ENCODE data around the gene LEF1. TPM values are rescaled to one million over a fixed set of nuclear protein-coding genes. Genes with fewer than 3 reads are reported as not detected.

Gene LEF1
- total and polyA plus RNA-seq, 2 donors (not counting 1 experiment from before 2014, with no cell fraction given): 2.4 to 5.1 TPM

DNA sequence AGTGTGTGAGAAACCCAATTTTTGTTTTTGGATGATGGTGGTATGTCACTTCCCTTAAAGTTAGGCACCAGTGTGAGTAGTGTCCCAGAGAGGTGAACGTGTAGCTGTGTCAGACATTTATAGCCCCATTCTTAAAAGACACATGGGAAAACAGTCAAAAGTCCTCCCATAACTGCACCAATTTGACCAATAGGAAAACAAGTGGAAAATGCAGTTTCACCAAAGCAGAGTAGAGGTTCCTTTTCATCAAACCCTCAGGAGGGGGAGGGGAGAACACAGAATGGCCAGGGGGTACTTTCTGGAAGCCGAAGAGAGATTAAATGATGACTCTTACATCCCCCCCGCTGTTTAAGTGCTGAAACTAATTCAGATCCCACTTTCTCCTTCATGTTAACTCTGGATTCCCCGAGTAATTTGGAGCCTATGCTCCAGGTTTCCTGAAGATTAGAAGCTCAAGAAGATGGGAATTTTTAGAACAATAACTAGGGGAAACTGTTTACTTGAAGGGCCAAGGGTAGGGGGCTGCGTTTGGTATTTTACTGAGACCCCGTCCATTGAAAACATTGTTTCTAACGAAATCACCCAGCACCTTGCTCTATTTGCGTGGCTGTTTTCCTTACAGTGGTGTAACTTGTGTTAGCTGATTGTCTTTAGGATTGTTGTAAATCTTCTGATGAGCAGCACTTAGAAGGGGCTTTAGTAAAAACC is 2.1 kb upstream of the LEF1 start:
- DNase-seq (no peak), ATAC-seq (ENCODE audit: low read depth) (no peak)
- TF ChIP-seq, protein P1, sequence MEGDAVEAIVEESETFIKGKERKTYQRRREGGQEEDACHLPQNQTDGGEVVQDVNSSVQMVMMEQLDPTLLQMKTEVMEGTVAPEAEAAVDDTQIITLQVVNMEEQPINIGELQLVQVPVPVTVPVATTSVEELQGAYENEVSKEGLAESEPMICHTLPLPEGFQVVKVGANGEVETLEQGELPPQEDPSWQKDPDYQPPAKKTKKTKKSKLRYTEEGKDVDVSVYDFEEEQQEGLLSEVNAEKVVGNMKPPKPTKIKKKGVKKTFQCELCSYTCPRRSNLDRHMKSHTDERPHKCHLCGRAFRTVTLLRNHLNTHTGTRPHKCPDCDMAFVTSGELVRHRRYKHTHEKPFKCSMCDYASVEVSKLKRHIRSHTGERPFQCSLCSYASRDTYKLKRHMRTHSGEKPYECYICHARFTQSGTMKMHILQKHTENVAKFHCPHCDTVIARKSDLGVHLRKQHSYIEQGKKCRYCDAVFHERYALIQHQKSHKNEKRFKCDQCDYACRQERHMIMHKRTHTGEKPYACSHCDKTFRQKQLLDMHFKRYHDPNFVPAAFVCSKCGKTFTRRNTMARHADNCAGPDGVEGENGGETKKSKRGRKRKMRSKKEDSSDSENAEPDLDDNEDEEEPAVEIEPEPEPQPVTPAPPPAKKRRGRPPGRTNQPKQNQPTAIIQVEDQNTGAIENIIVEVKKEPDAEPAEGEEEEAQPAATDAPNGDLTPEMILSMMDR (IDR thresholded peaks at IDR 0.05): no peak
- peak; percentile 66 for TF ChIP-seq EZH2 (IDR thresholded peaks at IDR 0.05; ENCODE audit: borderline replicate concordance, insufficient read depth, low read depth, low read length, poor library complexity, severe bottlenecking)
- Histone ChIP-seq H3K4me3 (ENCODE audit: control extremely low read depth in 1 of 5, extremely low read depth in 1 of 5, insufficient read depth in 1 of 5, low read depth in 2 of 5, low read length in 4 of 5) (no peak overlapping the region), H3K79me2 (ENCODE audit: control insufficient read depth, insufficient read depth, low read length) (no peaks in the 10 kb centered on the region), H2AFZ (ENCODE audit: insufficient read depth, low read depth, low read length, poor library complexity, severe bottlenecking) (no peak overlapping the region), H3K9ac (ENCODE audit: low read length) (no peak overlapping the region), H4K20me1 (ENCODE audit: control insufficient read depth, insufficient read depth, low read length, poor library complexity, severe bottlenecking) (no peaks in the 10 kb centered on the region), H3K27ac (ENCODE audit: low read length in 2 of 2) (no peak overlapping the region), H3K4me1 (ENCODE audit: control insufficient read depth in 2 of 2, insufficient read depth in 2 of 2, low read length in 2 of 2) (peaks cover 48 to 51% of the 10 kb centered on the region in 2 donors), H3K36me3 (replicated peaks in 1 of 2; ENCODE audit: control extremely low read depth in 1 of 2, control insufficient read depth in 1 of 2, extremely low read depth in 1 of 2, insufficient read depth in 2 of 2, low read length in 1 of 2) (no peaks in the 10 kb centered on the region), H3K9me3 (ENCODE audit: control extremely low read depth in 1 of 3, control insufficient read depth in 2 of 3, insufficient read depth in 1 of 3, low read length in 2 of 3) (peaks cover 0 to 12% (median 0%) of the 10 kb centered on the region in 3 donors), H3K4me2 (replicated peaks; ENCODE audit: low read depth, low read length, poor library complexity, severe bottlenecking) (peak overlapping the region; percentile 80), H3K27me3 (replicated peaks in 1 of 4; ENCODE audit: control extremely low read depth in 1 of 4, control insufficient read depth in 3 of 4, insufficient read depth in 4 of 4, low read length in 3 of 4) (peaks cover 0 to 73% (median 41%) of the 10 kb centered on the region in 4 experiments)
- no peaks in the 10 kb centered on the region for H3K9me3 Mint-ChIP-seq (ENCODE audit: insufficient read depth)
- H3K27ac Mint-ChIP-seq: no peak overlapping the region
- peaks cover 48% of the 10 kb centered on the region for H3K4me1 Mint-ChIP-seq
- intact Hi-C loops (cut with micrococcal nuclease): no loop called here
- 0% methylated on average over 1 of the region's 8 CpGs for WGBS (ENCODE audit: insufficient coverage)
- H3K27me3 Mint-ChIP-seq: peaks cover 72% of the 10 kb centered on the region
- ChIA-PET CTCF (no interaction called here), POLR2A (no interaction called here)
- peak overlapping the region; percentile 73 for H3K4me3 Mint-ChIP-seq

DNA sequence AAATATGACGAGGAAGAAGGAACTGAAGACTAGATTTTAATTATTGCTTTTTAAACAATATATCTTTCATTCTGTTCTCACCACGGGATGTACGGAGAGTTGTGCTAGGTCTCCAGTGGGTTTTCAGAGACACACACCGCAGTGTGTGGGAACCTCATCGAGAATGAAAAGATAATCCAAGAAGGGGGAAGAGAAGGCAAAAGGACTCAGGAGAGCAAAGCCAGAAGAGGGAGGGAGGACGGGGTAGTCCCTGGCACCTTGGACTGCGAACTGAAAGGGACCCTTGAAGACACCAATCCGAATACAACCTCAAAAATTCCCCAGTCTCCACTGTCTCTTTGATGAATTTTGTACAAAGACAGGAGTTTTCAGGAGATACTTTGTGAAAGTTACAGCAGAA is 932 bp upstream of the LEF1 start:
- ATAC-seq (ENCODE audit: low read depth) (no peak), DNase-seq (peak; percentile 16)
- Histone ChIP-seq H4K20me1 (ENCODE audit: control insufficient read depth, insufficient read depth, low read length, poor library complexity, severe bottlenecking) (no peaks in the 10 kb centered on the region), H3K9me3 (ENCODE audit: control extremely low read depth in 1 of 3, control insufficient read depth in 2 of 3, insufficient read depth in 1 of 3, low read length in 2 of 3) (peaks cover 0 to 12% (median 0%) of the 10 kb centered on the region in 3 donors), H3K4me3 (ENCODE audit: control extremely low read depth in 1 of 5, extremely low read depth in 1 of 5, insufficient read depth in 1 of 5, low read depth in 2 of 5, low read length in 4 of 5) (peak overlapping the region in 2 of 5 experiments; percentile 13 to 44), H3K36me3 (replicated peaks in 1 of 2; ENCODE audit: control extremely low read depth in 1 of 2, control insufficient read depth in 1 of 2, extremely low read depth in 1 of 2, insufficient read depth in 2 of 2, low read length in 1 of 2) (no peaks in the 10 kb centered on the region), H2AFZ (ENCODE audit: insufficient read depth, low read depth, low read length, poor library complexity, severe bottlenecking) (no peak overlapping the region), H3K4me1 (ENCODE audit: control insufficient read depth in 2 of 2, insufficient read depth in 2 of 2, low read length in 2 of 2) (peaks cover 53 to 55% of the 10 kb centered on the region in 2 donors), H3K27me3 (replicated peaks in 1 of 4; ENCODE audit: control extremely low read depth in 1 of 4, control insufficient read depth in 3 of 4, insufficient read depth in 4 of 4, low read length in 3 of 4) (peaks cover 0 to 77% (median 46%) of the 10 kb centered on the region in 4 experiments), H3K27ac (ENCODE audit: low read length in 2 of 2) (no peak overlapping the region), H3K9ac (ENCODE audit: low read length) (no peak overlapping the region), H3K4me2 (replicated peaks; ENCODE audit: low read depth, low read length, poor library complexity, severe bottlenecking) (peak overlapping the region; percentile 92), H3K79me2 (ENCODE audit: control insufficient read depth, insufficient read depth, low read length) (no peaks in the 10 kb centered on the region)
- POLR2A ChIA-PET: no interaction called here
- Mint-ChIP-seq H3K9me3 (ENCODE audit: insufficient read depth) (no peaks in the 10 kb centered on the region), H3K4me3 (peak overlapping the region; percentile 84), H3K4me1 (peaks cover 54% of the 10 kb centered on the region), H3K27me3 (peaks cover 76% of the 10 kb centered on the region), H3K27ac (no peak overlapping the region)
- CTCF ChIA-PET: no interaction called here
- intact Hi-C loops (cut with micrococcal nuclease): no loop called here
- TF ChIP-seq, protein P1 (IDR thresholded peaks at IDR 0.05): no peak
- no peak for TF ChIP-seq EZH2 (IDR thresholded peaks at IDR 0.05; ENCODE audit: borderline replicate concordance, insufficient read depth, low read depth, low read length, poor library complexity, severe bottlenecking)
- 24% methylated on average over 2 of the region's 8 CpGs for WGBS (ENCODE audit: insufficient coverage)

Data from B cell (primary cell).